Measurements from ENCODE around the gene PHF24. TPM values are rescaled to one million over a fixed set of nuclear protein-coding genes. Genes with fewer than 3 reads are reported as not detected.
"Not testable (repeated sequence)": the region's sequence is repeated elsewhere in the genome, so short reads cannot be mapped to it uniquely, and the experiment has no call there.

Gene PHF24
- total and polyA plus RNA-seq, 2 donors from 2014 or later = 0.09 to 0.98 TPM

DNA sequence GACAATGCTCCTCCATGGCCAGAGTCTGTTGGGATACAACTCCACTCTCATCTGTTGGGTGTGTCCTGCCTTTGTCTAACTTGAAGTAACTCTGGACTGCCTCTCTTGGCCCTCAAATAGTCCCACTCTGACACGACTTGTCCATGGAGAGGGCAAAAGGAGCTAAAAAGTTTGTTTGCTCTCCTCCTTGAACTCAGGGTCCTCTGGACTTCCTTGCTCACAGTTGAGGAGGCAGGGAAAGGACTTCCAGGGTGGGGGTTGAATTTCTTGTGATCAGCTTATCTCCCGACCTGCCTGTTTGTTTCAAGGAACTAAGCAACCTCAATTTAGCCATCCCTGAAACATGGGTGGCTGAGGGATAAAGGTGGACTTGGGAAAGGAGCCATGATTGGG lies 43.2 kb downstream of the PHF24 start:
- H3K36me3 ChIP-seq (ENCODE audit: control insufficient read depth in 2 of 3, insufficient read depth in 3 of 3, low read length in 3 of 3) = peaks cover 0 to 3% (median 0%) of the 10 kb centered on the region in 3 donors
- H3K9me3 ChIP-seq (ENCODE audit: control insufficient read depth in 2 of 3, insufficient read depth in 1 of 3, low read length in 3 of 3) = no peaks in the 10 kb centered on the region
- intact Hi-C loops (cut with DNase I) = no loop called here
- H3K4me3 ChIP-seq (ENCODE audit: low read length in 3 of 3) = no peak overlapping the region
- TF ChIP-seq, protein P1, sequence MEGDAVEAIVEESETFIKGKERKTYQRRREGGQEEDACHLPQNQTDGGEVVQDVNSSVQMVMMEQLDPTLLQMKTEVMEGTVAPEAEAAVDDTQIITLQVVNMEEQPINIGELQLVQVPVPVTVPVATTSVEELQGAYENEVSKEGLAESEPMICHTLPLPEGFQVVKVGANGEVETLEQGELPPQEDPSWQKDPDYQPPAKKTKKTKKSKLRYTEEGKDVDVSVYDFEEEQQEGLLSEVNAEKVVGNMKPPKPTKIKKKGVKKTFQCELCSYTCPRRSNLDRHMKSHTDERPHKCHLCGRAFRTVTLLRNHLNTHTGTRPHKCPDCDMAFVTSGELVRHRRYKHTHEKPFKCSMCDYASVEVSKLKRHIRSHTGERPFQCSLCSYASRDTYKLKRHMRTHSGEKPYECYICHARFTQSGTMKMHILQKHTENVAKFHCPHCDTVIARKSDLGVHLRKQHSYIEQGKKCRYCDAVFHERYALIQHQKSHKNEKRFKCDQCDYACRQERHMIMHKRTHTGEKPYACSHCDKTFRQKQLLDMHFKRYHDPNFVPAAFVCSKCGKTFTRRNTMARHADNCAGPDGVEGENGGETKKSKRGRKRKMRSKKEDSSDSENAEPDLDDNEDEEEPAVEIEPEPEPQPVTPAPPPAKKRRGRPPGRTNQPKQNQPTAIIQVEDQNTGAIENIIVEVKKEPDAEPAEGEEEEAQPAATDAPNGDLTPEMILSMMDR (IDR thresholded peaks at IDR 0.05; ENCODE audit: borderline replicate concordance, extremely low read depth, insufficient read depth) = no peak
- H3K27me3 ChIP-seq (ENCODE audit: control insufficient read depth, insufficient read depth, low read length) = no peaks in the 10 kb centered on the region
- H3K9ac ChIP-seq (ENCODE audit: low read length in 3 of 3) = no peak overlapping the region
- DNase-seq (no peak), FAIRE-seq (no peak)
- H3K4me1 ChIP-seq (ENCODE audit: control insufficient read depth in 2 of 3, insufficient read depth in 2 of 3, low read depth in 1 of 3, low read length in 3 of 3) = peaks cover 0 to 12% (median 7%) of the 10 kb centered on the region in 3 donors
- H3K27ac ChIP-seq (ENCODE audit: low read depth in 2 of 2, low read length in 2 of 2) = no peak overlapping the region

DNA sequence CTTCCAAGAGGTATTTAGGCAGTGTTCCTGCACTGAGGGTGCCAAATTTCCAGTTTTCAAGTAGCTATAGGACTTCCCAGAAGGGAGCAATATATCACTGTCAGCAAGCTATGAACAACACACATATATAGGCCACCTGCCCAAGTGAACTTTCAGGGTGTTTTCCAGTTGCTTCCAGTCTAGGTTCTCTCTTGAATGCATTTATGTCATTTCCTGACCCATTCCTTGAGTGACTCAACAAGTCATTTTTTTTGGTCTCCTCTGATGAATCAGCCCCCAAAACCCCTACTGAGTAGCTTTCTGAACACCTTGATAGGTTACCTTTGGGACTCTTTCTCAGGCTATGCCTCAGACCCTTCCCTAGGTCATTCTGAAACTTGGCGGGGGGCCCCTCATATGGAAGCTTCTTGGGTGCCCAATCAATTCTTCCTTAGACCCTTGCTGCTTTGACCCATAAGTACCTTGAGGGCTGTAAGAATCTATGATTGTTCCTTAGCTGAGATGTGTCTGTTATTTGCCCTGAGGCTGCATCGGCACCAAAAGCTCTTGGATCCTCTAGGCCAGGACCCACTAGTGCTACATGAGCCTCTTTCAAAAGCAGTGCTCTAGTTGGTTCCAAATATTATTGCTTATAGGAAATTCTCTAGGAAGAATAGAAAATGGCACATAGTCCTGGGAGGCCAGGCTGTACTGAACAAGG lies 43.9 kb downstream of the PHF24 start:
- DNase-seq (no peak), FAIRE-seq (no peak)
- Histone ChIP-seq H3K9ac (ENCODE audit: low read length in 3 of 3) (no peak overlapping the region), H3K4me3 (ENCODE audit: low read length in 3 of 3) (no peak overlapping the region), H3K27ac (ENCODE audit: low read depth in 2 of 2, low read length in 2 of 2) (no peak overlapping the region), H3K4me1 (ENCODE audit: control insufficient read depth in 2 of 3, insufficient read depth in 2 of 3, low read depth in 1 of 3, low read length in 3 of 3) (peaks cover 0 to 8% (median 7%) of the 10 kb centered on the region in 3 donors), H3K9me3 (ENCODE audit: control insufficient read depth in 2 of 3, insufficient read depth in 1 of 3, low read length in 3 of 3) (no peaks in the 10 kb centered on the region), H3K27me3 (ENCODE audit: control insufficient read depth, insufficient read depth, low read length) (no peaks in the 10 kb centered on the region), H3K36me3 (ENCODE audit: control insufficient read depth in 2 of 3, insufficient read depth in 3 of 3, low read length in 3 of 3) (no peaks in the 10 kb centered on the region)
- intact Hi-C loops (cut with DNase I) = no loop called here
- TF ChIP-seq, protein P1 (IDR thresholded peaks at IDR 0.05; ENCODE audit: borderline replicate concordance, extremely low read depth, insufficient read depth) = no peak

- intact Hi-C loops (cut with DNase I) = no loop called here
- Histone ChIP-seq H3K9ac (ENCODE audit: low read length in 3 of 3) (no peak overlapping the region), H3K36me3 (ENCODE audit: control insufficient read depth in 2 of 3, insufficient read depth in 3 of 3, low read length in 3 of 3) (no peaks in the 10 kb centered on the region), H3K27ac (ENCODE audit: low read depth in 2 of 2, low read length in 2 of 2) (no peak overlapping the region), H3K27me3 (ENCODE audit: control insufficient read depth, insufficient read depth, low read length) (no peaks in the 10 kb centered on the region), H3K4me1 (ENCODE audit: control insufficient read depth in 2 of 3, insufficient read depth in 2 of 3, low read depth in 1 of 3, low read length in 3 of 3) (peaks cover 0 to 5% (median 3%) of the 10 kb centered on the region in 3 donors), H3K4me3 (ENCODE audit: low read length in 3 of 3) (no peak overlapping the region), H3K9me3 (ENCODE audit: control insufficient read depth in 2 of 3, insufficient read depth in 1 of 3, low read length in 3 of 3) (no peaks in the 10 kb centered on the region)
- no peak for DNase-seq
- no peak for FAIRE-seq
- TF ChIP-seq, protein P1 (IDR thresholded peaks at IDR 0.05; ENCODE audit: borderline replicate concordance, extremely low read depth, insufficient read depth) = no peak
These were observed 44.5 kb downstream of the PHF24 start for GRCh38 chr9:35002623-35003022.

DNA sequence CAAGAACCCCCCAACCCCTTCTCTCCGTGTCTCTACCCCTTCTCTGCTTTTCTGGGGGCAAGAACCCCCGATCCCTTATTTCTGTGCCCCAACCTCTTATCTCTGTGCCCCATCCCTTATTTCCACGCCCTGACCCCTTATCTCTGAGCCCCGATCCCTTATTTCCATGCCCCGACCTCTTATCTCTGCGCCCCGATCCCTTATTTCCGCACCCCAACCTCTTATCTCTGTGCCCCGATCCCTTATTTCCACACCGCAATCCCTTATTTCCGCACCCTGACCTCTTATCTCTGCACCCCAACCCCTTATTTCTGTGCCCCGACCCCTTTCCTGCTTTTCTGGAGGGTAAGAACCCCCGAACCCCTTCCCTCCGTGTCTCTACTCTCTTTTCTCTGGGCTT lies 46.2 kb downstream of the PHF24 start:
- H3K36me3 ChIP-seq (ENCODE audit: control insufficient read depth in 2 of 3, insufficient read depth in 3 of 3, low read length in 3 of 3); H3K4me3 ChIP-seq (ENCODE audit: low read length in 3 of 3); H3K27me3 ChIP-seq (ENCODE audit: control insufficient read depth, insufficient read depth, low read length); H3K9me3 ChIP-seq (ENCODE audit: control insufficient read depth in 2 of 3, insufficient read depth in 1 of 3, low read length in 3 of 3); intact Hi-C loops (cut with DNase I); H3K27ac ChIP-seq (ENCODE audit: low read depth in 2 of 2, low read length in 2 of 2); H3K4me1 ChIP-seq (ENCODE audit: control insufficient read depth in 2 of 3, insufficient read depth in 2 of 3, low read depth in 1 of 3, low read length in 3 of 3); H3K9ac ChIP-seq (ENCODE audit: low read length in 3 of 3); FAIRE-seq; DNase-seq: not testable (repeated sequence)
